Brain microvascular endothelial cell (primary cell): ENCODE measurements around the gene MOV10L1.

ENCODE experiments used
- DNase-seq: peaks from one replicate; pipeline ENCODE4 v3.0.0-alpha.2; 2020
- H3K27ac ChIP-seq: fragments of 250-450 bp; sonication (Bioruptor Pico); 2 replicates; pipeline ENCODE4 v1.5.1; 2020; ENCODE audit warnings: mild to moderate bottlenecking, moderate library complexity
- H3K27me3 ChIP-seq: fragments of 250-450 bp; sonication (Bioruptor Pico); replicated peaks from 2 replicates; pipeline ENCODE4 v1.5.1; 2020; ENCODE audit warnings: mild to moderate bottlenecking
- H3K36me3 ChIP-seq: fragments of 250-450 bp; sonication (Bioruptor Pico); replicated peaks from 2 replicates; pipeline ENCODE4 v1.5.1; 2020; ENCODE audit warnings: mild to moderate bottlenecking
- H3K4me3 ChIP-seq: 2 replicates; pipeline ENCODE4 v1.5.1; 2011; ENCODE audit warnings: low read depth, mild to moderate bottlenecking, control low read depth, low read length, moderate library complexity
- CTCF ChIP-seq: IDR thresholded peaks from 2 replicates; pipeline ENCODE4 v1.5.1; 2011; ENCODE audit warnings: low read depth, mild to moderate bottlenecking, moderate library complexity, low read length, control low read depth, inconsistent platforms; ENCODE audit errors: missing control alignments
- in situ Hi-C: cut with HindIII; loops from 2 replicates; pipeline ENCODE4 v1.10.0; 2017; ENCODE audit warnings: low sequenced_read_pairs, low pct_ligation_motif_present

MOV10L1 gene

GRCh38 chr22:50153056-50153755 lies 63.4 kb downstream of the MOV10L1 start:
- Histone ChIP-seq H3K4me3 (no peak overlapping the region), H3K27ac (no peak overlapping the region), H3K27me3 (no peaks in the 10 kb centered on the region), H3K36me3 (no peaks in the 10 kb centered on the region)
- TF ChIP-seq CTCF: no peak
- in situ Hi-C loops: no loop called here
- no peak for DNase-seq

GRCh38 chr22:50153756-50154140 lies 63.9 kb downstream of the MOV10L1 start:
- Histone ChIP-seq H3K27ac (no peak overlapping the region), H3K36me3 (no peaks in the 10 kb centered on the region), H3K4me3 (no peak overlapping the region), H3K27me3 (no peaks in the 10 kb centered on the region)
- in situ Hi-C loops: no loop called here
- TF ChIP-seq CTCF: no peak
- no peak for DNase-seq

GRCh38 chr22:50157709-50158375 lies 68.0 kb downstream of the MOV10L1 start:
- TF ChIP-seq CTCF: no peak
- Histone ChIP-seq H3K4me3 (no peak overlapping the region), H3K27me3 (no peaks in the 10 kb centered on the region), H3K36me3 (no peaks in the 10 kb centered on the region), H3K27ac (no peak overlapping the region)
- DNase-seq: no peak
- in situ Hi-C loops: no loop called here

- H3K27me3 ChIP-seq: no peaks in the 10 kb centered on the region
- no peak overlapping the region for H3K27ac ChIP-seq
- no peak for DNase-seq
- no peak overlapping the region for H3K4me3 ChIP-seq
- in situ Hi-C loops: no loop called here
- no peak for TF ChIP-seq CTCF
- no peaks in the 10 kb centered on the region for H3K36me3 ChIP-seq
Observed at GRCh38 chr22:50160947-50161346, 71.1 kb downstream of the MOV10L1 start.

GRCh38 chr22:50161508-50162390 lies 71.9 kb downstream of the MOV10L1 start:
- no peak overlapping the region for H3K4me3 ChIP-seq
- in situ Hi-C loops: no loop called here
- DNase-seq: no peak
- no peaks in the 10 kb centered on the region for H3K27me3 ChIP-seq
- no peak overlapping the region for H3K27ac ChIP-seq
- no peak for TF ChIP-seq CTCF
- H3K36me3 ChIP-seq: no peaks in the 10 kb centered on the region
